GM12892 (cell line): ENCODE data around the gene MITD1.

Experiments
- POLR2A ChIP-seq: IDR thresholded peaks from 2 replicates; pipeline ENCODE4 v1.6.1; 2011; ENCODE audit warnings: low read depth, low read length, control low read depth
- POLR2AphosphoS5 ChIP-seq: IDR thresholded peaks from 2 replicates; pipeline ENCODE4 v1.6.1; 2011; ENCODE audit warnings: low read depth, low read length, control low read depth

DNA sequence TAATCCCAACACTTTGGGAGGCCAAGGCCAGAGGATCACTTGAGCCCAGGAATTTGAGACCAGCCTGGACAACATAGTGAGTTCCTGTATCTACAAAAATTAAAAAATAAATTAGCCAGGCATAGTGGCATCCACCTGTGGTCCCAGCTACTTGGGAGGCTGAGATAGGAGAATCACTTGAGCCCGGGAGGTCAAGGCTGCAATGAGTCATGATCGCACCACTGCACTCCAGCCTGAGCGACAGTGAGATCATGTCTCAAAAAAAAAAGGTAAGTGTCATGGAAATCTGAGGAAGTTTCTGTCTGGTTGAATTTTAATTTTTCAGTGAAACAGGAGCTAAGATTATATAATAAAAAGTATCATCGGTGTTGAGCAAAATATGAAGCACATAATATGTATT, 41.9 kb downstream of the MITD1 start:
- TF ChIP-seq POLR2A: no peak
- no peak for TF ChIP-seq POLR2AphosphoS5
